Measurements from ENCODE around the gene FHOD3.

GRCh38 chr18:36680042-36680441, 382.5 kb downstream of the FHOD3 start:
- TF ChIP-seq CTCF (IDR thresholded peaks at IDR 0.05) (no peak), POLR2AphosphoS5 (IDR thresholded peaks at IDR 0.05) (no peak), POLR2A (IDR thresholded peaks at IDR 0.05; ENCODE audit: low read depth) (no peak)

All from esophagus muscularis mucosa (tissue), 3 donors.